Astrocyte (in vitro differentiated cells and primary cell): Measurements from ENCODE around the gene LMTK2. TPM values are rescaled to one million over a fixed set of nuclear protein-coding genes. Genes with fewer than 3 reads are reported as not detected.
A peak's percentile ranks its signal among the peaks of the same experiment; 100 is the strongest.

Experiments used
- DNase-seq: peaks from one replicate; pipeline ENCODE4 v3.0.0-alpha.2; 2010; ENCODE audit warnings: low read depth
- FAIRE-seq: peaks from 2 replicates; lab custom pipeline; 2011; peaks lifted over from hg19 to GRCh38; lab: Jason Lieb, UNC
- H2AFZ ChIP-seq: 2 replicates; pipeline ENCODE4 v1.6.0; 2012; ENCODE audit warnings: low read depth, low read length, inconsistent platforms
- H3K27ac ChIP-seq: 2 replicates; pipeline ENCODE4 v1.5.1; 2011; ENCODE audit warnings: low read depth, low read length, inconsistent platforms
- H3K27me3 ChIP-seq: 2 replicates; pipeline ENCODE4 v1.6.0; 2011; ENCODE audit warnings: low read length, inconsistent platforms; ENCODE audit not compliant: insufficient read depth
- H3K36me3 ChIP-seq: 2 replicates; pipeline ENCODE4 v1.5.1; 2011; ENCODE audit warnings: low read length, inconsistent platforms; ENCODE audit not compliant: insufficient read depth
- H3K4me1 ChIP-seq: 2 replicates; pipeline ENCODE4 v1.5.1; 2011; ENCODE audit warnings: low read length, inconsistent platforms; ENCODE audit not compliant: insufficient read depth
- H3K4me2 ChIP-seq: 2 replicates; pipeline ENCODE4 v1.6.0; 2012; ENCODE audit warnings: low read length, inconsistent platforms
- H3K4me3 ChIP-seq: 2 replicates; pipeline ENCODE4 v1.5.1; 2011; ENCODE audit warnings: low read depth, mild to moderate bottlenecking, low read length, inconsistent platforms; ENCODE audit not compliant: insufficient read depth
- H3K79me2 ChIP-seq: 2 replicates; pipeline ENCODE4 v1.6.0; 2012; ENCODE audit warnings: mild to moderate bottlenecking, low read length, inconsistent platforms; ENCODE audit not compliant: insufficient read depth
- H3K9ac ChIP-seq: 2 replicates; pipeline ENCODE4 v1.6.0; 2012; ENCODE audit warnings: mild to moderate bottlenecking, low read length, inconsistent platforms
- H3K9me3 ChIP-seq: 2 replicates; pipeline ENCODE4 v1.5.1; 2012; ENCODE audit warnings: low read depth, mild to moderate bottlenecking, low read length, inconsistent platforms; ENCODE audit not compliant: insufficient read depth
- H4K20me1 ChIP-seq: 2 replicates; pipeline ENCODE4 v1.6.0; 2012; ENCODE audit warnings: low read length, inconsistent platforms; ENCODE audit not compliant: insufficient read depth
- H3K27ac Mint-ChIP-seq: one replicate; pipeline ENCODE4 v1.8.0; 2021; ENCODE audit warnings: mild to moderate bottlenecking, mixed read lengths; ENCODE audit not compliant: unreplicated experiment
- H3K27me3 Mint-ChIP-seq: one replicate; pipeline ENCODE4 v1.8.0; 2021; ENCODE audit warnings: low read depth, mixed read lengths; ENCODE audit not compliant: unreplicated experiment
- H3K36me3 Mint-ChIP-seq: one replicate; pipeline ENCODE4 v1.8.0; 2021; ENCODE audit warnings: low read depth, mixed read lengths; ENCODE audit not compliant: unreplicated experiment
- H3K4me1 Mint-ChIP-seq: one replicate; pipeline ENCODE4 v1.8.0; 2021; ENCODE audit warnings: low read depth, mixed read lengths; ENCODE audit not compliant: unreplicated experiment
- H3K4me3 Mint-ChIP-seq: one replicate; pipeline ENCODE4 v1.8.0; 2021; ENCODE audit warnings: mild to moderate bottlenecking, moderate library complexity, mixed read lengths; ENCODE audit not compliant: unreplicated experiment
- H3K9me3 Mint-ChIP-seq: one replicate; pipeline ENCODE4 v1.8.0; 2021; ENCODE audit warnings: mild to moderate bottlenecking, mixed read lengths; ENCODE audit not compliant: unreplicated experiment
- CTCF ChIP-seq: IDR thresholded peaks from 2 replicates; pipeline ENCODE4 v1.5.1; 2011; ENCODE audit warnings: low read depth, mild to moderate bottlenecking, inconsistent platforms, low read length, moderate library complexity; ENCODE audit not compliant: insufficient read depth
- EZH2 ChIP-seq: IDR thresholded peaks from 2 replicates; pipeline ENCODE4 v1.6.1; 2012; ENCODE audit warnings: mild to moderate bottlenecking, low read length, inconsistent platforms; ENCODE audit not compliant: insufficient read depth
- total RNA-seq: library from RNA; stranded (reverse); gene quantifications from 2 replicates; pipeline ENCODE4 v1.2.1, GENCODE V29; 2021

Gene LMTK2
- total RNA-seq, 1 donor from 2014 or later, result 15.2 TPM

- Histone ChIP-seq H4K20me1 (no peaks in the 10 kb centered on the region), H3K79me2 (no peaks in the 10 kb centered on the region), H3K27me3 (no peaks in the 10 kb centered on the region), H3K9me3 (no peaks in the 10 kb centered on the region), H3K36me3 (no peaks in the 10 kb centered on the region), H3K4me3 (no peak overlapping the region), H2AFZ (no peak overlapping the region), H3K4me1 (no peaks in the 10 kb centered on the region), H3K27ac (no peak overlapping the region), H3K4me2 (no peak overlapping the region), H3K9ac (no peak overlapping the region)
- TF ChIP-seq CTCF (no peak), EZH2 (no peak)
- FAIRE-seq, result no peak
- Mint-ChIP-seq H3K36me3 (peaks cover 8% of the 10 kb centered on the region), H3K4me1 (peaks cover 5% of the 10 kb centered on the region), H3K9me3 (no peaks in the 10 kb centered on the region), H3K27me3 (no peaks in the 10 kb centered on the region), H3K27ac (no peak overlapping the region), H3K4me3 (no peak overlapping the region)
- DNase-seq, result no peak
These were observed 116.0 kb downstream of the LMTK2 start for GRCh38 chr7:98222533-98223195.

- no peak overlapping the region for H3K27ac ChIP-seq
- H3K9me3 Mint-ChIP-seq, result no peaks in the 10 kb centered on the region
- H3K36me3 Mint-ChIP-seq, result peaks cover 7% of the 10 kb centered on the region
These were observed 116.8 kb downstream of the LMTK2 start for GRCh38 chr7:98223351-98223897.

More at GRCh38 chr7:98223351-98223897, 116.8 kb downstream of the LMTK2 start:
- FAIRE-seq (no peak), DNase-seq (no peak)
- no peak overlapping the region for H3K4me3 ChIP-seq
- no peaks in the 10 kb centered on the region for H3K4me1 ChIP-seq
- TF ChIP-seq EZH2, result no peak
- no peak for TF ChIP-seq CTCF
- Mint-ChIP-seq H3K27ac (peak overlapping the region; percentile 42), H3K27me3 (no peaks in the 10 kb centered on the region), H3K4me1 (peaks cover under 1% of the 10 kb centered on the region), H3K4me3 (no peak overlapping the region)
- H3K27me3 ChIP-seq, result no peaks in the 10 kb centered on the region
- H4K20me1 ChIP-seq, result no peaks in the 10 kb centered on the region
- H3K4me2 ChIP-seq, result no peak overlapping the region
- no peak overlapping the region for H2AFZ ChIP-seq
- no peaks in the 10 kb centered on the region for H3K36me3 ChIP-seq
- no peaks in the 10 kb centered on the region for H3K9me3 ChIP-seq
- no peaks in the 10 kb centered on the region for H3K79me2 ChIP-seq
- H3K9ac ChIP-seq, result no peak overlapping the region
